Gastrocnemius medialis (tissue), 4 donors: Measurements from ENCODE around the gene TSSK6. TPM values are rescaled to one million over a fixed set of nuclear protein-coding genes. Genes with fewer than 3 reads are reported as not detected.

ENCODE experiments used
- ATAC-seq, 2 donors: fragments of 150-250 bp; one replicate each; pipeline ENCODE4 v1.9.1; 2016
- DNase-seq, 2 donors: peaks; one replicate each; pipeline ENCODE4 v3.0.0-alpha.2; 2019
- H3K27ac ChIP-seq, 4 donors: fragments of 200-600 bp; sonication (generic); 1 replicate in 1 of 4; 2 replicates in 3 of 4; pipeline ENCODE4 v1.5.1; 2016 to 2018; ENCODE audit warnings: mild to moderate bottlenecking in 2 of 4, moderate library complexity in 1 of 4
- H3K27me3 ChIP-seq, 3 donors: fragments of 200-600 bp; sonication (generic) in 2 of 3; 1 replicate in 1 of 3; 2 replicates in 2 of 3; pipeline versions ENCODE4 v1.5.1 to v1.6.0; 2016 to 2019; ENCODE audit warnings: mild to moderate bottlenecking in 1 of 3, moderate library complexity in 1 of 3
- H3K36me3 ChIP-seq, 2 donors: fragments of 200-600 bp; sonication (generic) in 1 of 2; one replicate each; pipeline ENCODE4 v1.5.1; 2017 to 2018
- H3K4me1 ChIP-seq, 2 donors: fragments of 200-600 bp; sonication (generic) in 1 of 2; one replicate each; pipeline ENCODE4 v1.5.1; 2016 to 2017; ENCODE audit warnings: mild to moderate bottlenecking in 2 of 2
- H3K4me3 ChIP-seq, 4 donors: fragments of 200-600 bp; sonication (generic) in 3 of 4; 1 replicate in 1 of 4; 2 replicates in 3 of 4; pipeline ENCODE4 v1.5.1; 2016 to 2019; ENCODE audit warnings: mild to moderate bottlenecking in 2 of 4
- H3K9me3 ChIP-seq, 3 donors: fragments of 200-600 bp; sonication (generic) in 2 of 3; 1 replicate in 1 of 3; 2 replicates in 2 of 3; pipeline ENCODE4 v1.5.1; 2016 to 2019
- CTCF ChIP-seq, 5 experiments: fragments of 450-650 bp in 3 of 5; fragments of 200-600 bp in 2 of 5; sonication (generic) in 2 of 5; IDR thresholded peaks in 4 of 5; conservative IDR thresholded peaks in 1 of 5; 1 replicate in 4 of 5; 2 replicates in 1 of 5; pipeline ENCODE4 v1.5.1; 2016 to 2019; ENCODE audit warnings: antibody characterized with exemption in 5 of 5, mild to moderate bottlenecking in 3 of 5, moderate library complexity in 3 of 5
- POLR2A ChIP-seq, 2 donors: fragments of 450-650 bp; IDR thresholded peaks; one replicate each; pipeline ENCODE4 v1.6.1; 2017; ENCODE audit warnings: antibody characterized with exemption in 2 of 2, mild to moderate bottlenecking in 2 of 2, moderate library complexity in 2 of 2
- in situ Hi-C, 4 donors: fragments of 200-750 bp; cut with MboI; loops; one replicate each; pipeline versions ENCODE4 v1.15.0 to v1.8.0; 2017; ENCODE audit warnings: low sequenced_read_pairs in 4 of 4
- intact Hi-C: fragments of 100-400 bp; cut with DNase I; formaldehyde crosslinking; loops from one replicate; pipeline ENCODE4 v1.15.1; 2023; ENCODE audit warnings: low total_unique reads
- total RNA-seq, 4 donors: library from RNA; depleted of rRNA; stranded (reverse); fragments of >200 nt; gene quantifications; one replicate each; pipeline versions ENCODE4 v1.1.0 to v1.2.3, GENCODE V29; 2016

Gene TSSK6
- total RNA-seq, 4 donors from 2014 or later = 0.80 to 1.7 TPM; not detected in 2

GRCh38 chr19:19553670-19554069 lies 38.3 kb upstream of the TSSK6 start:
- ATAC-seq (no peak), DNase-seq (no peak)
- no peak for TF ChIP-seq POLR2A (IDR thresholded peaks at IDR 0.05)
- no peak for TF ChIP-seq CTCF (IDR thresholded peaks at IDR 0.05 in 4 of 5, conservative IDR thresholded peaks at IDR 0.05 in 1 of 5)
- H3K9me3 ChIP-seq = no peaks in the 10 kb centered on the region
- H3K4me3 ChIP-seq = no peak overlapping the region
- H3K27ac ChIP-seq = no peak overlapping the region
- peaks cover 10 to 13% (median 12%) of the 10 kb centered on the region in 3 donors for H3K27me3 ChIP-seq
- no peaks in the 10 kb centered on the region for H3K36me3 ChIP-seq
- intact Hi-C loops = no loop called here
- no peaks in the 10 kb centered on the region for H3K4me1 ChIP-seq
- in situ Hi-C loops = no loop called here

DNA sequence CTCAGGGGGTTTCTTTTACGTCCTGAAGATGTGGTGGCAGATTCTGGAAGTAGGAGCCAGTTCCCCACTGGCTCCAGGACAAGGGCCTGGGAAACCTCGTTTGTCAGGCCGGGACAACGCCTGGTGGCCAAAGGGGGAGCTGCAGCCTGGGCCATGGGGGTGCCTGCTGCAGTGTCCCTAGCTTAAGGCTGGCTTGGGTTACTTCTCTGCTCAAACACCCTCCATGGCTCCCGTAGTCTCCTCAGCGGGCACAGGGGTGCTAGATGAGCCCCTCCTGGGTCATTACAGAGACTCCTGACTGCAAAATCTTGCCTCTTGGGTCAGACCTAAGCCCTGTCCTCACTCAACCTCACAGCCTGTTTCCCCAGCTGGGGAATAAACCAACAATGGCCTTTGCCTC lies 37.5 kb upstream of the TSSK6 start:
- Histone ChIP-seq H3K9me3 (no peaks in the 10 kb centered on the region), H3K4me1 (no peaks in the 10 kb centered on the region), H3K4me3 (no peak overlapping the region), H3K27me3 (peaks cover 16 to 20% (median 18%) of the 10 kb centered on the region in 3 donors), H3K27ac (no peak overlapping the region), H3K36me3 (no peaks in the 10 kb centered on the region)
- intact Hi-C loops (no loop called here), in situ Hi-C loops (no loop called here)
- TF ChIP-seq CTCF (IDR thresholded peaks at IDR 0.05 in 4 of 5, conservative IDR thresholded peaks at IDR 0.05 in 1 of 5) (peak in 1 of 5 experiments; percentile 37), POLR2A (IDR thresholded peaks at IDR 0.05) (no peak)
- DNase-seq (no peak), ATAC-seq (no peak)

GRCh38 chr19:19551853-19552192 lies 36.5 kb upstream of the TSSK6 start:
- TF ChIP-seq CTCF (IDR thresholded peaks at IDR 0.05 in 4 of 5, conservative IDR thresholded peaks at IDR 0.05 in 1 of 5) (no peak), POLR2A (IDR thresholded peaks at IDR 0.05) (no peak)
- Histone ChIP-seq H3K4me1 (no peaks in the 10 kb centered on the region), H3K27ac (no peak overlapping the region), H3K36me3 (no peaks in the 10 kb centered on the region), H3K4me3 (no peak overlapping the region), H3K9me3 (no peaks in the 10 kb centered on the region), H3K27me3 (peaks cover 16 to 23% (median 21%) of the 10 kb centered on the region in 3 donors)
- no peak for ATAC-seq
- in situ Hi-C loops = no loop called here
- no peak for DNase-seq
- intact Hi-C loops = no loop called here

GRCh38 chr19:19550972-19551852 lies 35.9 kb upstream of the TSSK6 start:
- in situ Hi-C loops = no loop called here
- intact Hi-C loops = no loop called here
- ATAC-seq = no peak

More at GRCh38 chr19:19550972-19551852, 35.9 kb upstream of the TSSK6 start:
- Histone ChIP-seq H3K27me3 (peaks cover 21 to 29% (median 24%) of the 10 kb centered on the region in 3 donors), H3K4me3 (no peak overlapping the region), H3K4me1 (no peaks in the 10 kb centered on the region), H3K9me3 (no peaks in the 10 kb centered on the region), H3K27ac (no peak overlapping the region), H3K36me3 (no peaks in the 10 kb centered on the region)
- TF ChIP-seq CTCF (IDR thresholded peaks at IDR 0.05 in 4 of 5, conservative IDR thresholded peaks at IDR 0.05 in 1 of 5) (no peak), POLR2A (IDR thresholded peaks at IDR 0.05) (no peak)
- no peak for DNase-seq
